Thoracic aorta (tissue), 2 donors: ENCODE measurements around the gene ADARB2. TPM values are rescaled to one million over a fixed set of nuclear protein-coding genes. Genes with fewer than 3 reads are reported as not detected.

Source experiments
- ATAC-seq: fragments of 150-250 bp; one replicate; pipeline ENCODE4 v1.8.0; 2017; ENCODE audit warnings: low read depth; ENCODE audit not compliant: insufficient number of reproducible peaks, low FRiP score
- DNase-seq: peaks from one replicate; pipeline ENCODE4 v3.0.0-alpha.2; 2020; ENCODE audit warnings: low spot score
- H3K27ac ChIP-seq, 2 donors: fragments of 200-600 bp; sonication (generic); 1 replicate in 1 of 2; 2 replicates in 1 of 2; pipeline ENCODE4 v1.5.1; 2016; ENCODE audit warnings: mild to moderate bottlenecking in 2 of 2, moderate library complexity in 2 of 2
- H3K27me3 ChIP-seq: fragments of 200-600 bp; sonication (generic); replicated peaks from 2 replicates; pipeline ENCODE4 v1.6.0; 2016; ENCODE audit warnings: mild to moderate bottlenecking; ENCODE audit not compliant: insufficient read depth
- H3K36me3 ChIP-seq: fragments of 200-600 bp; sonication (generic); one replicate; pipeline ENCODE4 v1.5.1; 2016
- H3K4me1 ChIP-seq, 2 donors: fragments of 200-600 bp; sonication (generic); 1 replicate in 1 of 2; 2 replicates in 1 of 2; pipeline versions ENCODE4 v1.5.1 to v1.6.0; 2016; ENCODE audit warnings: low read depth in 2 of 2, mild to moderate bottlenecking in 1 of 2; ENCODE audit not compliant: control insufficient read depth in 1 of 2
- H3K4me3 ChIP-seq: fragments of 200-600 bp; sonication (generic); 2 replicates; pipeline ENCODE4 v1.5.1; 2016; ENCODE audit warnings: mild to moderate bottlenecking
- H3K9me3 ChIP-seq: fragments of 200-600 bp; sonication (generic); 2 replicates; pipeline ENCODE4 v1.5.1; 2016
- total RNA-seq, 2 donors: library from RNA; depleted of rRNA; stranded (reverse); fragments of >200 nt; gene quantifications; one replicate each; pipeline versions ENCODE4 v1.1.0 to v1.2.3, GENCODE V29; 2016
- TF ChIP-seq, protein P1 (sequence below): fragments of 200-600 bp; sonication (generic); IDR thresholded peaks from one replicate; pipeline ENCODE4 v1.5.1; 2019; ENCODE audit warnings: antibody characterized with exemption

The ADARB2 gene
- total RNA-seq, 2 donors from 2014 or later = 0.71 to 3.1 TPM

DNA sequence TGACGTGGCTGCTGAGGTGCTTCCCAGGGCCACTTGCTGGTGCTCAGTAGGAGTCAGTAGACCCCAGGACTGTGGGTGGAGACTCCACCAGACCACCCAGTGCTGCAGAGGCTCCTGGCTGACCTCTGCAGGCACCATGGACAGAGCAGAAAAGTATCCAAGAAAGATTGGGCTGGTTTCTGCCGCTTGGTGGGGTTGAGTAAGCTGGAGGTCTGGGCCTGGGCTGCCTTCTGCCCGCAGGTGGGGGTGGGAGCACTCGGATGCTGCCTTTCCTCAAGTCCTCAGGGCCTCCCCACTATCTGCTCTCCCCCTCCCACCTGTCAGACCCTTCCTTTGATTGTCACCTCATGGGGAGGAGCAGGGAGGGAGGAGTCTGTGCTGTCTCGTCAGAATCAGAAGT is 589.5 kb downstream of the ADARB2 start:
- Histone ChIP-seq H3K27ac (no peak overlapping the region), H3K36me3 (no peaks in the 10 kb centered on the region), H3K9me3 (no peaks in the 10 kb centered on the region), H3K27me3 (no peaks in the 10 kb centered on the region), H3K4me1 (no peaks in the 10 kb centered on the region), H3K4me3 (no peak overlapping the region)
- no peak for DNase-seq
- TF ChIP-seq, protein P1, sequence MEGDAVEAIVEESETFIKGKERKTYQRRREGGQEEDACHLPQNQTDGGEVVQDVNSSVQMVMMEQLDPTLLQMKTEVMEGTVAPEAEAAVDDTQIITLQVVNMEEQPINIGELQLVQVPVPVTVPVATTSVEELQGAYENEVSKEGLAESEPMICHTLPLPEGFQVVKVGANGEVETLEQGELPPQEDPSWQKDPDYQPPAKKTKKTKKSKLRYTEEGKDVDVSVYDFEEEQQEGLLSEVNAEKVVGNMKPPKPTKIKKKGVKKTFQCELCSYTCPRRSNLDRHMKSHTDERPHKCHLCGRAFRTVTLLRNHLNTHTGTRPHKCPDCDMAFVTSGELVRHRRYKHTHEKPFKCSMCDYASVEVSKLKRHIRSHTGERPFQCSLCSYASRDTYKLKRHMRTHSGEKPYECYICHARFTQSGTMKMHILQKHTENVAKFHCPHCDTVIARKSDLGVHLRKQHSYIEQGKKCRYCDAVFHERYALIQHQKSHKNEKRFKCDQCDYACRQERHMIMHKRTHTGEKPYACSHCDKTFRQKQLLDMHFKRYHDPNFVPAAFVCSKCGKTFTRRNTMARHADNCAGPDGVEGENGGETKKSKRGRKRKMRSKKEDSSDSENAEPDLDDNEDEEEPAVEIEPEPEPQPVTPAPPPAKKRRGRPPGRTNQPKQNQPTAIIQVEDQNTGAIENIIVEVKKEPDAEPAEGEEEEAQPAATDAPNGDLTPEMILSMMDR = no peak
- ATAC-seq = no peak

DNA sequence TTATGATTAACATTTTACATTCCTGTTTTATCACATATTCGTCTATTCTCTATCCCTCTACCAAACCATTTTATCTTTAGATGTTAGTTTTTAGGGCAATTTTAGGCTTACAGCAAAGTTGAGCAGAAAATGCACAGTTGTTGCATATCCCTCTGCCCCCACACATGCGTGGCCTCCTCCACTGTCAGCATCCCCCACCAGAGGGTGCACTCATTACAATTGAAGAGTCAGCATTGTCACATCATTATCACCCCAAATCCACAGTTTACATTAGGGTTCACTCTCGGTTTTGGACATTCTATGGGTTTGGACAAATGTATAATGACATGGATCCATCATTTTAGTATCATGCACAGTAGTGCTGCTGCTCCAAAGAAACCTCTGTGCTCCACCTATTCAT is 594.7 kb downstream of the ADARB2 start:
- Histone ChIP-seq H3K4me3 (no peak overlapping the region), H3K4me1 (no peaks in the 10 kb centered on the region), H3K9me3 (peaks cover 12% of the 10 kb centered on the region), H3K36me3 (no peaks in the 10 kb centered on the region), H3K27ac (no peak overlapping the region), H3K27me3 (no peaks in the 10 kb centered on the region)
- DNase-seq = no peak
- TF ChIP-seq, protein P1 = no peak
- no peak for ATAC-seq

DNA sequence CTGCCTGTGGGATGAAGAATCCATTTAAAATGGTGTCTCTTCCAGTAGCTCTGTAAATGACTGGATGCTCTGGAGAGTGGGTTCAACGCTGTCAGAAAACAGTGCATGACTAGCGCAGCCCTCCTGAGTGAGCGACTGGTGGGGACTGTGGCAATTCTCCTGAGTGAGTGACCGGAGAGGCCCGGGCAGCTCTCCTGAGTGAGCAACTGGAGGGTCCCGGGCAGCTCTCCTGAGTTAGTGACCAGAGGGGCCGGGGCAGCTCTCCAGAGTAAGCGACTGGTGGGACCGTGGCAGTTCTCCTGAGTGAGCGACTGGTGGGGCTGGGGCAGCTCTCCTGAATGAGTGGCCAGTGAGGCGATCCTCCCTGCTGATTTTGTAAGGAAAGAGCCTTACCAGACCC is 595.6 kb downstream of the ADARB2 start:
- H3K9me3 ChIP-seq = peaks cover 12% of the 10 kb centered on the region
- no peak overlapping the region for H3K4me3 ChIP-seq
- no peak overlapping the region for H3K27ac ChIP-seq
- TF ChIP-seq, protein P1 = no peak
- H3K4me1 ChIP-seq = no peaks in the 10 kb centered on the region
- H3K36me3 ChIP-seq = no peaks in the 10 kb centered on the region
- no peaks in the 10 kb centered on the region for H3K27me3 ChIP-seq
- DNase-seq (no peak), ATAC-seq (no peak)

DNA sequence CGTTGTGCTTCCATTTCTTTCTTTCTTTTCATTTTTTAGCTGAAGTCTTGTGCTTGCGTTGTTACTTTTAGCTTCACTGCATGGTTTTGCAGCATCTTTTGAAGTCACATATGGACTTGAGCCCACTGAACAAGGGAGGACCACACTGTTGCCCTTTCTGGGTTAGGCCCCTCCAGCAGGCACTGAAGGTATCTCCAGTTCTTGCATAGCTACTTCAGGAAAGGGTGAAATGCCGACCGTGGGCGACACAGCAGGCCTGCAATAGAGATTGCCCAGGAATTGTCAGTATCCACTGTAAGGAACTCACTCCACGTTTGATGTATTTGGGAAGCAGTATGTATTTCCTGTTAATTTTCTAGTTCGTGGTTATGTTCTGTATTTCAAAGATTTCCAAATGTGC is 596.1 kb downstream of the ADARB2 start:
- H3K4me1 ChIP-seq = no peaks in the 10 kb centered on the region
- no peaks in the 10 kb centered on the region for H3K36me3 ChIP-seq
- no peak overlapping the region for H3K27ac ChIP-seq
- TF ChIP-seq, protein P1 = no peak
- H3K9me3 ChIP-seq = peaks cover 12% of the 10 kb centered on the region
- ATAC-seq (no peak), DNase-seq (no peak)
- no peaks in the 10 kb centered on the region for H3K27me3 ChIP-seq
- no peak overlapping the region for H3K4me3 ChIP-seq

DNA sequence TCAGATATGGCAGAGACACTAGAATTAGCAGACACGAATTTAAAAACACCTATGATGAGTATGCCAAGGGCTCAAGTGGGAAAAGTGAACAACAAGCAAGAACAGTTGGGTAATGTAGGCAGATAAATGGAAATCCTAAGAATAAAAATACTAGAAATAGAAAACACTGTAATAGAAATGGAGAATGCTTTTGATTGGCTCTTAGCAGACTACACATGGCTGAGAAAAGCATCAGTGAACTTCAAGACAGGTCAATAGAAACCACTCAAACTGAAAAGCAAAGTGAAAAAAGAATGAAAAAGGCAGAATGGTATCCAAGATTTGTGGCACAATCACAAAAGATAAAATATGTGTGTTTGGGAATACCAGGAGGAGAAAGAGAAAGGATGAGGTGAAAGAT is 598.8 kb downstream of the ADARB2 start:
- no peak overlapping the region for H3K27ac ChIP-seq
- ATAC-seq = no peak
- no peaks in the 10 kb centered on the region for H3K4me1 ChIP-seq
- no peak for DNase-seq
- H3K4me3 ChIP-seq = no peak overlapping the region
- H3K36me3 ChIP-seq = no peaks in the 10 kb centered on the region
- TF ChIP-seq, protein P1 = no peak
- peaks cover 12% of the 10 kb centered on the region for H3K9me3 ChIP-seq
- no peaks in the 10 kb centered on the region for H3K27me3 ChIP-seq
